K562 (cell line): ENCODE results near the gene NXNL2. TPM values are rescaled to one million over a fixed set of nuclear protein-coding genes. Genes with fewer than 3 reads are reported as not detected.

Experiments
- BCL6 ChIP-seq: fragments of 250-450 bp; sonication (Bioruptor Pico); IDR thresholded peaks from 2 replicates; pipeline ENCODE4 v1.4.0; 2020
- CLOCK ChIP-seq: fragments of 250-450 bp; sonication (Bioruptor Pico); IDR thresholded peaks from 2 replicates; pipeline ENCODE4 v1.4.0; 2020; ENCODE audit warnings: mild to moderate bottlenecking, moderate library complexity, borderline replicate concordance
- ETV1 ChIP-seq: fragments of 450-650 bp; conservative IDR thresholded peaks from 2 replicates; pipeline ENCODE4 v1.6.1; 2016; ENCODE audit warnings: missing genetic modification characterization, control low read depth, low read depth, missing compliant biosample characterization
- ILF3 ChIP-seq: fragments of 450-650 bp; IDR thresholded peaks from 2 replicates; pipeline ENCODE4 v1.6.1; 2018; ENCODE audit warnings: antibody characterized with exemption, mild to moderate bottlenecking, moderate library complexity, borderline replicate concordance
- PTRF ChIP-seq: fragments of 450-650 bp; IDR thresholded peaks from 2 replicates; pipeline ENCODE4 v1.6.1; 2016; ENCODE audit warnings: mild to moderate bottlenecking, missing genetic modification characterization, missing compliant biosample characterization
- XRCC3 ChIP-seq: fragments of 450-650 bp; IDR thresholded peaks from 2 replicates; pipeline ENCODE4 v1.6.1; 2017; ENCODE audit warnings: mild to moderate bottlenecking, moderate library complexity
- ZNF282 ChIP-seq: sonication (generic); formaldehyde crosslinking; IDR thresholded peaks from 2 replicates; pipeline ENCODE4 v1.8.1; 2023; ENCODE audit warnings: missing genetic modification reagents
- ZNF408 ChIP-seq: fragments of 250-450 bp; sonication (Bioruptor Pico); IDR thresholded peaks from 2 replicates; pipeline ENCODE4 v1.4.0; 2020; ENCODE audit warnings: low read depth, mild to moderate bottlenecking, moderate library complexity
- ZNF79 ChIP-seq: fragments of 250-450 bp; sonication (Bioruptor Pico); IDR thresholded peaks from 2 replicates; pipeline ENCODE4 v1.4.0; 2020; ENCODE audit warnings: low read depth, mild to moderate bottlenecking, moderate library complexity
- polyA plus RNA-seq, 8 experiments: library from polyadenylated mRNA; depleted of rRNA in 4 of 8; stranded (reverse) in 5 of 8; unstranded in 3 of 8; fragments of >200 nt; fragmentation: Nextera tagmentation in 2 of 8; fragmentation: Illumina TruSeq in 1 of 8; extraction: Ambion mirVana in 2 of 8; extraction: Trizol in 1 of 8; gene quantifications; 2 replicates each; pipeline versions ENCODE4 v1.2.1 to v1.2.3, GENCODE V29; 2011 to 2014; ENCODE audit warnings: inconsistent platforms in 1 of 8, missing spikeins in 1 of 8
- total RNA-seq, 7 experiments: library from RNA; depleted of rRNA in 6 of 7; stranded (reverse); fragments of >200 nt in 6 of 7; fragmentation: Illumina TruSeq in 2 of 7; extraction: Trizol in 2 of 7; gene quantifications; 2 replicates each; pipeline versions ENCODE4 v1.2.1 to v1.2.3, GENCODE V29; 2011 to 2021; ENCODE audit warnings: low replicate concordance in 1 of 7

NXNL2 gene
- total and polyA plus RNA-seq, 9 of the 15 experiments (the other 6 are each of a cell fraction or from before 2014, with no cell fraction given), result 0.15 to 0.19 TPM; not detected in 7

GRCh38 chr9:88502552-88503034 is 32.4 kb upstream of the NXNL2 start (continued):
- TF ChIP-seq BCL6 (CRISPR knock-in tag) (no peak), ZNF282 (CRISPR knock-in tag) (no peak), ILF3 (no peak), CLOCK (CRISPR knock-in tag) (no peak), ZNF408 (CRISPR knock-in tag) (no peak), PTRF (tag) (no peak), ETV1 (tag) (no peak), ZNF79 (CRISPR knock-in tag) (no peak), XRCC3 (no peak)
